Kidney epithelial cell (primary cell): ENCODE results near the gene PMEPA1. TPM values are rescaled to one million over a fixed set of nuclear protein-coding genes. Genes with fewer than 3 reads are reported as not detected.

Source experiments
- DNase-seq: peaks from one replicate; pipeline ENCODE4 v3.0.0-alpha.2; 2010; ENCODE audit warnings: low read depth
- H3K27me3 ChIP-seq: 2 replicates; pipeline ENCODE4 v1.6.0; 2011; ENCODE audit warnings: low read length; ENCODE audit not compliant: control insufficient read depth, insufficient read depth
- H3K36me3 ChIP-seq: 2 replicates; pipeline ENCODE4 v1.5.1; 2011; ENCODE audit warnings: low read length; ENCODE audit not compliant: control insufficient read depth, insufficient read depth
- H3K4me3 ChIP-seq: 2 replicates; pipeline ENCODE4 v1.5.1; 2011; ENCODE audit warnings: low read depth, mild to moderate bottlenecking, control low read depth, low read length
- CTCF ChIP-seq: IDR thresholded peaks from 2 replicates; pipeline ENCODE4 v1.5.1; 2011; ENCODE audit warnings: mild to moderate bottlenecking, moderate library complexity, low read length, control low read depth, inconsistent platforms; ENCODE audit not compliant: insufficient read depth, poor library complexity, severe bottlenecking
- total RNA-seq: library from RNA; depleted of rRNA; stranded (reverse); fragments of >200 nt; gene quantifications from 2 replicates; pipeline ENCODE4 v1.2.3, GENCODE V29; 2015

PMEPA1 gene
- total RNA-seq, 1 donor from 2014 or later: 244 TPM

GRCh38 chr20:57703013-57703412 lies 6.8 kb downstream of the PMEPA1 start:
- Histone ChIP-seq H3K27me3 (no peaks in the 10 kb centered on the region), H3K4me3 (no peak overlapping the region), H3K36me3 (peaks cover 2% of the 10 kb centered on the region)
- no peak for DNase-seq
- TF ChIP-seq CTCF: no peak

GRCh38 chr20:57702521-57702920 lies 7.3 kb downstream of the PMEPA1 start:
- Histone ChIP-seq H3K27me3 (no peaks in the 10 kb centered on the region), H3K36me3 (no peaks in the 10 kb centered on the region), H3K4me3 (no peak overlapping the region)
- DNase-seq: no peak
- TF ChIP-seq CTCF: no peak

- Histone ChIP-seq H3K36me3 (no peaks in the 10 kb centered on the region), H3K4me3 (no peak overlapping the region), H3K27me3 (no peaks in the 10 kb centered on the region)
- no peak for TF ChIP-seq CTCF
- DNase-seq: no peak
These were observed 7.7 kb downstream of the PMEPA1 start for GRCh38 chr20:57702091-57702490.

- Histone ChIP-seq H3K4me3 (no peak overlapping the region), H3K36me3 (no peaks in the 10 kb centered on the region)
- no peak for TF ChIP-seq CTCF
These were observed 8.2 kb downstream of the PMEPA1 start for GRCh38 chr20:57701651-57702050.

GRCh38 chr20:57701090-57701489 lies 8.7 kb downstream of the PMEPA1 start:
- no peak for DNase-seq
- Histone ChIP-seq H3K4me3 (no peak overlapping the region), H3K36me3 (no peaks in the 10 kb centered on the region), H3K27me3 (no peaks in the 10 kb centered on the region)
- no peak for TF ChIP-seq CTCF

More at GRCh38 chr20:57701651-57702050, 8.2 kb downstream of the PMEPA1 start:
- H3K27me3 ChIP-seq: no peaks in the 10 kb centered on the region
- no peak for DNase-seq

- TF ChIP-seq CTCF: no peak
- H3K36me3 ChIP-seq: no peaks in the 10 kb centered on the region
- no peak for DNase-seq
- H3K4me3 ChIP-seq: no peak overlapping the region
- no peaks in the 10 kb centered on the region for H3K27me3 ChIP-seq
These were observed 10.4 kb downstream of the PMEPA1 start for GRCh38 chr20:57699395-57699794.
